Nephron (organoid): ENCODE measurements around the gene C10orf120.

Experiments
- H3K27ac Mint-ChIP-seq, 3 experiments: 2 replicates each; pipeline ENCODE4 v1.8.0; 2020; ENCODE audit warnings: mixed read lengths in 3 of 3, mild to moderate bottlenecking in 2 of 3, moderate library complexity in 1 of 3
- H3K27me3 Mint-ChIP-seq: 2 replicates; pipeline ENCODE4 v1.8.0; 2021; ENCODE audit warnings: low read depth, mild to moderate bottlenecking, moderate library complexity, mixed read lengths
- H3K36me3 Mint-ChIP-seq: 2 replicates; pipeline ENCODE4 v1.8.0; 2020; ENCODE audit warnings: low read depth, mixed read lengths
- H3K4me1 Mint-ChIP-seq: 2 replicates; pipeline ENCODE4 v1.8.0; 2020; ENCODE audit warnings: mixed read lengths
- H3K4me3 Mint-ChIP-seq, 3 experiments: 2 replicates each; pipeline ENCODE4 v1.8.0; 2020; ENCODE audit warnings: mild to moderate bottlenecking in 3 of 3, mixed read lengths in 3 of 3, moderate library complexity in 2 of 3
- H3K9me3 Mint-ChIP-seq: 2 replicates; pipeline ENCODE4 v1.8.0; 2020; ENCODE audit warnings: mixed read lengths
- TF ChIP-seq, protein P1 (sequence below), 3 experiments: fragments of 200-600 bp; sonication (generic); IDR thresholded peaks; one replicate each; pipeline ENCODE4 v1.5.0; 2021; ENCODE audit warnings: antibody characterized with exemption in 3 of 3; ENCODE audit not compliant: unreplicated experiment in 3 of 3

Gene C10orf120

DNA sequence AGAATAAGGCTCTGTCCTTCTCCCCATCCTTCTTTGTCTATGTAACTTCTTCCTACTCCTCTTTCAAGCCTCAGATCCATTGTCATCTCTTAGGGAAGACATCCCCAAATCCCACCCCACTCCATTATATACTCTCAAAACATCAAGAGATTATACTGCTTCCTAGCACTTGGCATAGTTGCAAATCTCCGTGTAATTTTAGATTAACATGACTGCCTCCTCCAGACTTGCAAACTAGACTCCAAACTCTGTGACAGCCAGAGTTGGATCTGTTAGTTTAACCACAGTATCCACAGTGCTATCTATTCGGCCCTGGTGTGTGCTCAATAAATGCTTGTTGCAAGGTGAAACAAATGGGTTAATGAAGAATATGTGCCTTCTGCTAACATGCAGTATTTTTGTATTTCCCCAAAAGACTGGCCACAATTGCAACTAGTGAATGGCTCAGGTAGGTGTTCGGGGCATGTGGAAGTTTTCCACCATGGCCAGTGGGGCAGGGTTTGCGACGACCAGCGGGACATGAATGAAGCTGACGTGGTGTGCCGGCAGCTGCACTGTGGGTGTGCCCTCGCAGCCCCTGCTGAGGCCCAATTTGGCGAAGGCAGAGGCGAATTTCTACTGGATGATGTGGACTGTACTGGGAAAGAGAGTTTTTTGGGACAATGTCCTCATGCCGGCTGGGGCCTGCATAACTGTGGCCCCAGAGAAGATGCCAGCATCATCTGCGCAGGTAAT, 34.5 kb upstream of the C10orf120 start:
- Mint-ChIP-seq H3K27me3 (peaks cover 24% of the 10 kb centered on the region), H3K27ac (no peak overlapping the region), H3K4me1 (no peaks in the 10 kb centered on the region), H3K4me3 (no peak overlapping the region), H3K9me3 (no peaks in the 10 kb centered on the region), H3K36me3 (no peaks in the 10 kb centered on the region)
- TF ChIP-seq, protein P1, sequence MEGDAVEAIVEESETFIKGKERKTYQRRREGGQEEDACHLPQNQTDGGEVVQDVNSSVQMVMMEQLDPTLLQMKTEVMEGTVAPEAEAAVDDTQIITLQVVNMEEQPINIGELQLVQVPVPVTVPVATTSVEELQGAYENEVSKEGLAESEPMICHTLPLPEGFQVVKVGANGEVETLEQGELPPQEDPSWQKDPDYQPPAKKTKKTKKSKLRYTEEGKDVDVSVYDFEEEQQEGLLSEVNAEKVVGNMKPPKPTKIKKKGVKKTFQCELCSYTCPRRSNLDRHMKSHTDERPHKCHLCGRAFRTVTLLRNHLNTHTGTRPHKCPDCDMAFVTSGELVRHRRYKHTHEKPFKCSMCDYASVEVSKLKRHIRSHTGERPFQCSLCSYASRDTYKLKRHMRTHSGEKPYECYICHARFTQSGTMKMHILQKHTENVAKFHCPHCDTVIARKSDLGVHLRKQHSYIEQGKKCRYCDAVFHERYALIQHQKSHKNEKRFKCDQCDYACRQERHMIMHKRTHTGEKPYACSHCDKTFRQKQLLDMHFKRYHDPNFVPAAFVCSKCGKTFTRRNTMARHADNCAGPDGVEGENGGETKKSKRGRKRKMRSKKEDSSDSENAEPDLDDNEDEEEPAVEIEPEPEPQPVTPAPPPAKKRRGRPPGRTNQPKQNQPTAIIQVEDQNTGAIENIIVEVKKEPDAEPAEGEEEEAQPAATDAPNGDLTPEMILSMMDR (IDR thresholded peaks at IDR 0.05; ENCODE audit: unreplicated experiment in 3 of 3) = no peak

DNA sequence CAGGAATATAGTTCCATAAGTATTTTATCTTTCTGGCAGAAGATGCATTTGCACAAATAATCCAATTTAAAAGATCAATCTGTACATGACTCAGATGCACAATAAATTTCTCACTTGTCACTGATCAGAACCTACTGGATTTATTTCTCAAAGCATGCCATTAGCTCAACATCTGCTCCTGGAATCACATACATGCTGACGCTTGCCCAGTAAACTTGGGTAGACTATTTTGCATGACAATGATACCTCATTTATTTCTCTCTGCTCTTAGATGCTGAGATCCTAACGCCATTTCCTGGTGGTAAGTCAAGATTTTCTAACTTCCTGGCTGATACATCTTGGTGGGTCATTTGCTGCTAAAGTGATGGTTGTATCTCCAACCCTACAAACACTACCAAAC, 33.8 kb upstream of the C10orf120 start:
- Mint-ChIP-seq H3K4me3 (no peak overlapping the region), H3K27ac (no peak overlapping the region), H3K36me3 (no peaks in the 10 kb centered on the region), H3K4me1 (no peaks in the 10 kb centered on the region), H3K9me3 (no peaks in the 10 kb centered on the region), H3K27me3 (peaks cover 24% of the 10 kb centered on the region)
- TF ChIP-seq, protein P1 (IDR thresholded peaks at IDR 0.05; ENCODE audit: unreplicated experiment in 3 of 3) = no peak

DNA sequence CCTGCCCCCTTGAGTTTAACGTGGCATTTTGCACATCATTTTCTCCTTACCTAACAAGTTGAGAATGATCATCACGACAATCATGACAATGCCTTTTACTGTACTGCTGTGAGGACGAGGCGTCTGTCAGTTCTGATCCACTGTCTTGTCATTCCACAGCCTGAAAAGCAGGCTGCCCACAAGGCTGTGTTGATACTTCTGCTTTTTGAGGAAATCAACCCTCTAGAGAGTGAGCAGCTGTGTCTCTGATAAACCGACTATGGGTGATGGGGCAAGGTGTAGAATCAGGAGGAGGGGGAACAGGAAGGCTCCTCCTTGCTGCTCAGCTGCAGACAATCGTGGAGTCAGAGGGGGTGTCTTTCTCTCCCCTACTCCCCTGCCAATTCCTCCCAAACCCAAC, 30.6 kb upstream of the C10orf120 start:
- Mint-ChIP-seq H3K36me3 (no peaks in the 10 kb centered on the region), H3K4me3 (no peak overlapping the region), H3K27ac (no peak overlapping the region), H3K27me3 (peaks cover 19% of the 10 kb centered on the region), H3K9me3 (no peaks in the 10 kb centered on the region), H3K4me1 (no peaks in the 10 kb centered on the region)
- TF ChIP-seq, protein P1 (IDR thresholded peaks at IDR 0.05; ENCODE audit: unreplicated experiment in 3 of 3) = no peak

DNA sequence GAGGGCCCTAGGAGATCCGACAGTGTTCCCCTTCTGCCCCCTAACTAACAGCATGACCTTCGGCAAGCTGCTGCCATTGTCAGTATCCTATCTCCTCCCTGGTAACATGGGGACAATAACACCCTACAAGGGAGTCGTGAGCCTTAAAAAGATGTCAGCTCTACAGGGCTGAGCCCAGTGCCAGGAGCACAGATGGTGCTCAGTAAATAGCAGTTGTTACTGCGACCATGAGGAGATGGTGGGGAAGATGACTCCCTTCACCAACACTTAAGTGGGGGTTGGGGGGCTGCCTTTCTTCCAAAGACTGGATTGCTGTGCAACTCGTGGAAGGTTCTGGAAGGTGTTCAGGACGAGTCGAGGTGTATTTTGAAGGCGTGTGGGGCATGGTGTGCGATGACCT, 29.5 kb upstream of the C10orf120 start:
- Mint-ChIP-seq H3K27ac (no peak overlapping the region), H3K27me3 (peaks cover 19% of the 10 kb centered on the region), H3K4me1 (no peaks in the 10 kb centered on the region), H3K36me3 (no peaks in the 10 kb centered on the region), H3K9me3 (no peaks in the 10 kb centered on the region), H3K4me3 (no peak overlapping the region)
- TF ChIP-seq, protein P1 (IDR thresholded peaks at IDR 0.05; ENCODE audit: unreplicated experiment in 3 of 3) = no peak

DNA sequence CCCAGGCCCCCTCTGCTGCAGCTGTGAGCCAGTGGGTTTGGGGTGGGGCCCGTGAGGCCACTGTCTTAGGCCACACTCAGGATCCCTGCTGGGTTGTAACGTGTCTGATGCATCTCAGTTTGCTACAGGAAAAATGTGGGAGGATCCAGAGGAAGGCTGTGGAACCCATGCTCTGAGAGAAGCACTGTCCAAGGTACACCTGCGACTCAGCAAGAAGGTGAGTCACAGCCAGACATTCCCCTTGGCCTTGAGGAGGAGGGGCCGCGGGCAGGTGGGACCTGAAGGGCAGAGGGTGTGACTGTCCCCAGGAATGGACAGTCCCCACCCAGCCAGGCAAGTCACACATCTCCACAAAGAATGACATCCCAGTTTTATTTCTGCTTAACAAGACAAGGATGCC, 27.8 kb upstream of the C10orf120 start:
- Mint-ChIP-seq H3K27ac (no peak overlapping the region), H3K9me3 (no peaks in the 10 kb centered on the region), H3K36me3 (no peaks in the 10 kb centered on the region), H3K4me3 (no peak overlapping the region), H3K4me1 (no peaks in the 10 kb centered on the region), H3K27me3 (peaks cover 19% of the 10 kb centered on the region)
- TF ChIP-seq, protein P1 (IDR thresholded peaks at IDR 0.05; ENCODE audit: unreplicated experiment in 3 of 3) = no peak

DNA sequence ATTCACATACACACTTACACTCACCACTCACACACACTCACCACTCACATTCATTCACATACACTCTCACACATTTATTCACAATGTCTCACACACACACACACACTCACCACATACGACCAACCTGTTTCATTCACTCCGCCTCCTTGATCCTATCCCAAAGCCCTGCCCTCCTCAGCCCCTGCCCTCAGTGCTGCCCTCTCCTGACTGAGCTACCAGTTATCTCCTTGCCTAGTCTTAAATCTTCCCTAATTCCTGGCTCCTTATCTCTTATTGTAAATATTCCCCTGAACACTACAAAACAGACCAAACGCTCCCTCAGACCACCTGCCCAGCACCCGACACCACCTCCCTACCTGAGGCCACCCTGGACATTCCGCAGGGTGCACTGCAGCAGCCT, 26.1 kb upstream of the C10orf120 start:
- Mint-ChIP-seq H3K27me3 (peaks cover 17% of the 10 kb centered on the region), H3K36me3 (no peaks in the 10 kb centered on the region), H3K4me1 (no peaks in the 10 kb centered on the region), H3K9me3 (no peaks in the 10 kb centered on the region), H3K27ac (no peak overlapping the region), H3K4me3 (no peak overlapping the region)
- TF ChIP-seq, protein P1 (IDR thresholded peaks at IDR 0.05; ENCODE audit: unreplicated experiment in 3 of 3) = no peak
